Measurements from ENCODE around the gene SLC19A1.

The SLC19A1 gene

GRCh38 chr21:45580576-45581321 is 38.5 kb upstream of the SLC19A1 start:
- no peak for DNase-seq (ENCODE audit: low read depth)
- TF ChIP-seq CTCF (conservative IDR thresholded peaks at IDR 0.05; ENCODE audit: control insufficient read depth, insufficient read depth, low read depth, low read length), result no peak
- H3K4me3 ChIP-seq (ENCODE audit: control insufficient read depth, low read depth, low read length), result no peak overlapping the region

- DNase-seq (ENCODE audit: low read depth), result no peak
- no peak overlapping the region for H3K4me3 ChIP-seq (ENCODE audit: control insufficient read depth, low read depth, low read length)
- no peak for TF ChIP-seq CTCF (conservative IDR thresholded peaks at IDR 0.05; ENCODE audit: control insufficient read depth, insufficient read depth, low read depth, low read length)
These were observed 37.9 kb upstream of the SLC19A1 start for GRCh38 chr21:45580181-45580575.

- no peak for DNase-seq (ENCODE audit: low read depth)
- H3K4me3 ChIP-seq (ENCODE audit: control insufficient read depth, low read depth, low read length), result no peak overlapping the region
- TF ChIP-seq CTCF (conservative IDR thresholded peaks at IDR 0.05; ENCODE audit: control insufficient read depth, insufficient read depth, low read depth, low read length), result no peak
These were observed 37.3 kb upstream of the SLC19A1 start for GRCh38 chr21:45579383-45580180.

DNA sequence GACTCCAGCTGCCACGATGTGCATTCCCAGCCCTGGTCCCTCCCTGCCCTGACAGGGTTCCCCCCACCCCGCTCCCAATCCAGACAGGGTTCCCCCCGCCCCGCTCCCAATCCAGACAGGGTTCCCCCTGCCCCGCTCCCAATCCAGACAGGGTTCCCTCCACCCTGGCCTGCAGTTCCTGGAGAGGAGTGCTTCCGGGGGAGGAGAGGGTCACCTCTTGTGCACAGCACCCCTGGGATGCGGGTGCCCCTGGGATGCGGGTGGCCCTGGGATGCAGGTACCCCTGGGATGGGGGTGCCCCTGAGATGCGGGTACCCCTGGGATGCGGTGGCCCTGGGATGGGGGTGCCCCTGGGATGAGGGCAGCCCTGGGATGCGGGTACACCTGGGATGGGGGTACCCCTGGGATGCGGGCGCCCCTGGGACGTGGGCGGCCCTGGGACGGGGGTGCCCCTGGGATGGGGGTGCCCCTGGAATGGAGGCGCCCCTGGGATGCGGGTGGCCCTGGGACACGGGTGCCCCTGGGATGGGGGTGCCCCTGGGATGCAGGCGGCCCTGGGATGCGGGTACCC is 36.7 kb upstream of the SLC19A1 start:
- no peak overlapping the region for H3K4me3 ChIP-seq (ENCODE audit: control insufficient read depth, low read depth, low read length)
- DNase-seq (ENCODE audit: low read depth), result no peak
- TF ChIP-seq CTCF (conservative IDR thresholded peaks at IDR 0.05; ENCODE audit: control insufficient read depth, insufficient read depth, low read depth, low read length), result no peak

DNA sequence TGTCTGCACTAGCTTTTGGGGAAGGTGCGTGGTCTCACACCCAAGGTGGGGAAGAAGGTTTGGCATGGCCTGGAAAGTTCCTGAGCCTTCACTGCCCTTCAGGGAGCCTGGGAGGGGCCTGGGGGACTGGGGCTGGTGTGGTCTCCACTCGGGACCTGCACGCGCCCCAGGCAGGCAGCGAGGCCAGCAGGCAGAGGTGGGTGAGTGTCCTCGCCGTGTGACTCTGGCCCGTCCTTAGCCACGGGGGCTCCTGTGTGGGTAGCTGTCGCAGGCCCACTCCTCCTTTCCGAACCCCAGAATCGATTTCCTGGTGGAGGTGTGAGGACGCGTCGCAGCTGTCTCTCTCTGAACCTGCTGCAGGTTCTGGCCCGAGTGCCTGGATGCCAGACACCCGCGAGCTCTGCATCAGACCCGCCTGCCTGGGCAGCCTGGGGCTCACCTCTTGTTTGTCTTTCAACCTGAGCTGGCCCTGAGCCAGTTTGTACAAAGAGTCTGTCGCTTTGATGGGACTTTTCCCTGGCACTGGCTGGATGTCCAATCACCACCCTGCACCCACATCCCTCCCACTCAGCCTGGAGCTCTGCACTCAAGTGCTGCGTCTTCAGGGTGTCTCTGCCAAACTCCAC is 36.0 kb upstream of the SLC19A1 start:
- no peak overlapping the region for H3K4me3 ChIP-seq (ENCODE audit: control insufficient read depth, low read depth, low read length)
- no peak for TF ChIP-seq CTCF (conservative IDR thresholded peaks at IDR 0.05; ENCODE audit: control insufficient read depth, insufficient read depth, low read depth, low read length)
- no peak for DNase-seq (ENCODE audit: low read depth)

DNA sequence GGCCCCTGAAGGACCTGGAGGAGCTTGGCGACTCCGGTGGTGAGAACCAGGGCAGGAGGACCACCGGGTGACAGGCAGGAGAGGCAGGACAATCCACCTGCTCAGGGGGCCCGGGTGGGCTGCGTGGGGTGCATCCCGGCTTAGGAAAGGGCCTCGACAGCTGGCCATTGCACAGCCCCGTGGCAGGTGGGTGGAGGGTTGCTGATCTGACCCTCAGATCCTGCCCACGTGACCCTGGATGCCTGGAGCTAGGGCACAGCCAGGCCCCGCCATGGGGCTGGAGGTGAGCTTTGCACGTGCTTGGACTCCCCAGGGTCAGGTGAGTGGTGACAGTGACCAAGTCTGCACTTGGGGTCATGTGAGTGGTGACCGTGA is 35.5 kb upstream of the SLC19A1 start:
- TF ChIP-seq CTCF (conservative IDR thresholded peaks at IDR 0.05; ENCODE audit: control insufficient read depth, insufficient read depth, low read depth, low read length), result no peak
- no peak for DNase-seq (ENCODE audit: low read depth)
- no peak overlapping the region for H3K4me3 ChIP-seq (ENCODE audit: control insufficient read depth, low read depth, low read length)

Data from fibroblast of mammary gland (primary cell).